BLaER1 (cell line): ENCODE data around the gene EMILIN1.

Experiments used
- H3K27ac ChIP-seq: shearing (Covaris generic); formaldehyde crosslinking; 2 replicates; pipeline ENCODE4 v1.8.1; 2022
- H3K27me3 ChIP-seq: shearing (Covaris generic); formaldehyde crosslinking; 2 replicates; pipeline ENCODE4 v1.8.1; 2022
- H3K36me3 ChIP-seq: shearing (Covaris generic); formaldehyde crosslinking; 2 replicates; pipeline ENCODE4 v1.8.1; 2022
- H3K4me1 ChIP-seq: shearing (Covaris generic); formaldehyde crosslinking; 2 replicates; pipeline ENCODE4 v1.8.1; 2022
- H3K4me2 ChIP-seq: shearing (Covaris generic); formaldehyde crosslinking; 2 replicates; pipeline ENCODE4 v1.8.1; 2022
- H3K4me3 ChIP-seq: shearing (Covaris generic); formaldehyde crosslinking; 2 replicates; pipeline ENCODE4 v1.8.1; 2022
- H3K9ac ChIP-seq: shearing (Covaris generic); formaldehyde crosslinking; 2 replicates; pipeline ENCODE4 v1.8.1; 2022
- H3K9me3 ChIP-seq: shearing (Covaris generic); formaldehyde crosslinking; 2 replicates; pipeline ENCODE4 v1.8.1; 2022
- H4K20me1 ChIP-seq: shearing (Covaris generic); formaldehyde crosslinking; 2 replicates; pipeline ENCODE4 v1.8.1; 2022
- Cebpa-rat ChIP-seq: shearing (Covaris generic); IDR thresholded peaks from 2 replicates; pipeline ENCODE4 v1.8.1; 2022

Gene EMILIN1

DNA sequence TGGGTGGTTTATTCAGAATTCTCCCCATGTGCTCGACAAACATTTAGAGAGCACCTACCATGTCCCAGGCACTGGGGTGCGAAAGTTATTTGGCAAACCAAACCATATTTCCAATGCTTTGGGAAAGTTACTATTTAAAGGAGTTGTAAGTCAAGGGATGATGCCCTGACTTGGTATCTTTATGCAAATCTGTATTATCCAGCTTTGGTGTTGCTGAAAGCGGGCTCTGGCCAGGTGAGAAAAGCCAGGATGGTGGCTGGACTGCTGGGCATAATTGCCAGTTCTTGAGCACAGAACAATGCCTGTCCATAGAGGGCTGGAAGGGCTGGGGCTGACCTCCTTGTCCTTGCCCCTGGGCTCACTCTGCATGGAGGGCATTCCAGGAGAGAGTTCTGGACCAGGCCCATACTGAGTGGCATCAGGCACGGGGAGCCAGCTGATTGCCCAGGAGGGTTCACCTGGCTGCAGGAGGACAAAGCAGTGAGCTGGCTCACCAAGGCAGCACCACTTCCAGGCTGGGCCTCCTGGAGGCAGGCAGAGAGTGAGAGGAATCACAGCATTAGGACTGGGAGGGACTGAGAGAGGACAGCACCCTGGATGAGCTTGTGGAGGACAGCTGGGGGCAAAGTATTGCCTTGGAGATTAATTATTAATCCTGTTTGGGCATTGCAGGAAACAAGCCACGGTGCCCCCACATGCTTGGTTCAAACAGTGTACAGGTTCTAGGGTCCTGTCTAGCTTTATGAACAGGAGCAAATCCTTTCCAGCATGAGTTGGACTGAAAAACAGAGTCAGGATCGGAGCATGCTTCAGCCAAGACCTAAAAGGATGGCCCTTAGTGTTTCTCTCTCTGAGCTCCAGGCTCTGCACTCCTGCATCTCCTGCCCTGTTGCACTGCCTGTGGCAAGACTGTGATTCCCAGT is 15.3 kb downstream of the EMILIN1 start:
- no peak overlapping the region for H3K4me2 ChIP-seq
- no peak overlapping the region for H3K4me3 ChIP-seq
- no peak overlapping the region for H3K9ac ChIP-seq

DNA sequence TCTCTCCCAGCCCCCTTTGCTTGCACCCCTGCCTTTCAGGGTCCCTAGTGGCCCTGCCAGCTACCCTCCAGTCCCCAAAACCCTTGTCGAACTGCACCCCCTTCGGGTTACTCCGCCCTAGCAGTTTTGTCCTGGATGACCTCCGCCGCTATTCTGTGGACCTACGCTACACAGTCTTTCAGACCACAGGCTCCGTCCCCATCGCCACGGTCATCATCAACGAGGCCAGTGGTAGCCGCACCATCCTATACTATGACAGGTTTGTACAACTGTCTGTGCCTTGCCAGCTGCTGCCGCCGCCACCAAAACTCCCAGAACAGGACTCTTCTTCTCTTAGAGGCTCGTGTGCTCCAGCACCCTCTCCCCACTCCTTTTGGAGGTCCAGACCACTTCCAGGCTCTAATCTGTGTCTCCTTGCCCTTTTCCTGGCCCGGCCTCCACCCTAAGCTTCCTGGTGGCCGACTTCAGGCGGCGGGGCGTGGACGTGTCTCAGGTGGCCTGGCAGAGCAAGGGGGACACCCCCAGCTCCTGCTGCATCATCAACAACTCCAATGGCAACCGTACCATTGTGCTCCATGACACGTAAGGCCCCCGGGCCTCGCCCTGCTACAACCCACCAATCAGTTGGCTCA is 16.1 kb downstream of the EMILIN1 start:
- Histone ChIP-seq H3K9ac (no peak overlapping the region), H3K4me3 (no peak overlapping the region), H3K9me3 (no peaks in the 10 kb centered on the region), H3K27ac (no peak overlapping the region), H3K27me3 (no peaks in the 10 kb centered on the region), H4K20me1 (no peaks in the 10 kb centered on the region), H3K36me3 (no peaks in the 10 kb centered on the region; the same call in 1 of the 2 replicates), H3K4me2 (no peak overlapping the region), H3K4me1 (peaks cover 50% of the 10 kb centered on the region)
- no peak for TF ChIP-seq Cebpa-rat

More for the DNA sequence above, 15.3 kb downstream of the EMILIN1 start:
- no peaks in the 10 kb centered on the region for H3K27me3 ChIP-seq
- H3K36me3 ChIP-seq, result no peaks in the 10 kb centered on the region; the same call in 1 of the 2 replicates
- H4K20me1 ChIP-seq, result no peaks in the 10 kb centered on the region
- H3K9me3 ChIP-seq, result no peaks in the 10 kb centered on the region
- peaks cover 50% of the 10 kb centered on the region for H3K4me1 ChIP-seq
- no peak for TF ChIP-seq Cebpa-rat
- no peak overlapping the region for H3K27ac ChIP-seq

DNA sequence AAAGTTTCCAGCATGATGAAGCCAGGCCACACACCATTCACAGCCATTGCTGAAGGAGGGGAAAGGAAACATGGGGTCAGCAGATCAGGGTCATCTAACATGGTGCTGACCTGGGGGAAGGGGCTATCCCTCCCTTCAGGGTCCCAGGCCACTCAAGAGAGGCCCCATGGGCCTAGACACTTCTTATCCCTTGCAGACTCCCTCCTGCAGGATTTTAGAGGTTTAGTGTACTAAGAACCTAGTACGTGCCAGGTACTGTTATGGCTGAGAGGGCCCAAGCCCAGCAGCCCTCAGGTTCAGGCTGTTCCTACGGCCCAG is 17.0 kb downstream of the EMILIN1 start:
- Histone ChIP-seq H3K9me3 (no peaks in the 10 kb centered on the region), H4K20me1 (no peaks in the 10 kb centered on the region), H3K36me3 (no peaks in the 10 kb centered on the region; the same call in 1 of the 2 replicates), H3K27me3 (no peaks in the 10 kb centered on the region), H3K4me3 (no peak overlapping the region), H3K4me2 (no peak overlapping the region), H3K4me1 (peaks cover 43% of the 10 kb centered on the region), H3K27ac (no peak overlapping the region), H3K9ac (no peak overlapping the region)
- no peak for TF ChIP-seq Cebpa-rat

DNA sequence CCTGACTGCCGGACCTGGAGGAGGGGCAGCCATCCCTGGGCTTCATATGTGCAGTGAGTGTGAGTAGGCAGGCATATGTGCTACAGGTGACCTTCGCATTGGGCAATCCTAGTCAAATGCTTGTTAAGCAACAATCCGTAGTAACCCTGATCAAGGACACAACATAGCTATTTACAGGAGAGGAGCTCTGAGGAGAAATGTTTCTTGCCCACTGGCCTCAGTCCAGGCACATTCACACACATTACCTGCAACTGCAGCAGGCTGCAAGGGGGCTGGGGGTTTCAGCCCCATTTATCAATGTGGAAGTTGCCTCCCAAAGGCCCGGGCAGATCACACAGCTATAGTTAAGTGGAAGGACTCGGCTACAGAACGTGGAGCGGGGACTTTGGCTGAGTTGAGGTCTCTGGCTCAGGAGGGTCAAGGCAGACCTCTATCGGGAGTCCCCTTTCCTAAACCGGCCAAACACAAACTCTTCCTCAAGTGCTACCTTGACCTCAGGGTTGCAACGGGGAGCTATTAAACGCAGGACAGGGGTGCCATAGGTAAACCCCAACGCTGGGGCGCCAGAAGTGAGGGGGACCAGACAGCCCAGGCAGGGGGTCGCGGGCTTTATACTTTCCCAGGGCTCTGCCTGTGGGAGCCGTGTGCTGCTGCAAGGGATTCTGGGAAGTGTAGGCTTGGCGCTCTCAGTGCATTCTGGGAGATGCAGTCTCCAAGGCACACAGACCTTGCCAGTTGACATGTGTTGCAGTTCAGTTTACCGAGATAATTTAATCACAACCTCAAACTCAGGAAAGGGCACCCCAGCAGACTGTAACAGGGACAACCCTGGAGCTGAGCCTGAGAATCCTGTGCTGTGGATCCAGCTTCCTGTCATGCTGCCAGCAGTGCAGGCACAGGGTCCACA is 17.6 kb downstream of the EMILIN1 start:
- Histone ChIP-seq H3K9ac (no peak overlapping the region), H3K9me3 (no peaks in the 10 kb centered on the region), H3K27ac (no peak overlapping the region), H4K20me1 (no peaks in the 10 kb centered on the region), H3K27me3 (no peaks in the 10 kb centered on the region), H3K4me3 (no peak overlapping the region), H3K4me1 (peaks cover 37% of the 10 kb centered on the region), H3K36me3 (no peaks in the 10 kb centered on the region; the same call in 1 of the 2 replicates), H3K4me2 (peak overlapping the region; percentile 68)
- TF ChIP-seq Cebpa-rat, result no peak

DNA sequence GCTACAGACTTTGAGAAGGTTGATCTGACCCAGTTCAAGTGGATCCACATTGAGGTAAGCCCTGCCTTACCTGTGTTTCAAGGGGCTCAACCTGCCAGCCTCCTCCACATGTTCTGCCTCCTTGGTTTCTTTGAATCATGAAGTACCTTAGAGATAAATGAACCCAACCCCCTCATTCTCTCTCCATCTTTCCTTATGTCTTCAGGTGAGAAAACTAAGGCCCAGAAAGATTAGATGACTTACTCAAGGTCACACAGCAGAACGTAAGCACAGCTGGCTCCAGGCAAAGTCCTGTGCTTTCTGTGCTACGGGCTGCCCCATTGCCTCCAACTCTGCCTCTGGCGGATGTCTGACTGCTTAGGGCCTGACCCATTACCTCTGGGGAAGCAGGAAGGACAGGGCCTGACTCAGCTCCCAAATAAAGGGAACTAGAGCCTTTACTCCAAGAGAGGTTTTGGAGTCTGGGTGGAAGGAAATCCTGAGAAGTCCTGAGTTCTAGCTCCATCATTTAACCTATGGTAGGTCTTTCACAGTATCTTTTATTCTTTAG is 18.4 kb downstream of the EMILIN1 start:
- H3K27ac ChIP-seq, result no peak overlapping the region
- no peak overlapping the region for H3K4me3 ChIP-seq
- no peaks in the 10 kb centered on the region; the same call in 1 of the 2 replicates for H3K36me3 ChIP-seq
- no peaks in the 10 kb centered on the region for H3K27me3 ChIP-seq
- TF ChIP-seq Cebpa-rat, result no peak
- H3K4me1 ChIP-seq, result peaks cover 36% of the 10 kb centered on the region
- no peaks in the 10 kb centered on the region for H3K9me3 ChIP-seq
- peak overlapping the region; percentile 68 for H3K4me2 ChIP-seq
- no peaks in the 10 kb centered on the region for H4K20me1 ChIP-seq
- H3K9ac ChIP-seq, result no peak overlapping the region

DNA sequence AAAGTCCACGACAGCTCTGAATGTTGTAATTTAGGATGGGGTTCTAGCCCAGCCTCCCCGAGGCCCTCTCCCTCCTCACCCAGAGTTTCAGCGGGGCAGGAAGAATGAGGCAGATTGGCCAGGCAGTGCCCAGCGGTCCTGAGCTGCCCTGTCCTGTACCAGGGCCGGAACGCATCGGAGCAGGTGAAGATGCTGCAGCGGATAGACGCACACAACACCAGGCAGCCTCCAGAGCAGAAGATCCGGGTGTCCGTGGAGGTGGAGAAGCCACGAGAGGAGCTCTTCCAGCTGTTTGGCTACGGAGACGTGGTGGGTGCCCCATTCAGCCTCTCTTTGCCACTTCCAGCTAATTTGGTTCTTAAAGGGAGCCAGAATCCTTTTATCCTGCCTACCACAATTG is 18.9 kb downstream of the EMILIN1 start:
- Histone ChIP-seq H3K9ac (no peak overlapping the region), H3K4me1 (peaks cover 30% of the 10 kb centered on the region), H3K27me3 (no peaks in the 10 kb centered on the region), H3K36me3 (no peaks in the 10 kb centered on the region; the same call in 1 of the 2 replicates), H3K4me2 (no peak overlapping the region), H3K4me3 (no peak overlapping the region), H3K9me3 (no peaks in the 10 kb centered on the region), H4K20me1 (no peaks in the 10 kb centered on the region), H3K27ac (no peak overlapping the region)
- TF ChIP-seq Cebpa-rat, result no peak

DNA sequence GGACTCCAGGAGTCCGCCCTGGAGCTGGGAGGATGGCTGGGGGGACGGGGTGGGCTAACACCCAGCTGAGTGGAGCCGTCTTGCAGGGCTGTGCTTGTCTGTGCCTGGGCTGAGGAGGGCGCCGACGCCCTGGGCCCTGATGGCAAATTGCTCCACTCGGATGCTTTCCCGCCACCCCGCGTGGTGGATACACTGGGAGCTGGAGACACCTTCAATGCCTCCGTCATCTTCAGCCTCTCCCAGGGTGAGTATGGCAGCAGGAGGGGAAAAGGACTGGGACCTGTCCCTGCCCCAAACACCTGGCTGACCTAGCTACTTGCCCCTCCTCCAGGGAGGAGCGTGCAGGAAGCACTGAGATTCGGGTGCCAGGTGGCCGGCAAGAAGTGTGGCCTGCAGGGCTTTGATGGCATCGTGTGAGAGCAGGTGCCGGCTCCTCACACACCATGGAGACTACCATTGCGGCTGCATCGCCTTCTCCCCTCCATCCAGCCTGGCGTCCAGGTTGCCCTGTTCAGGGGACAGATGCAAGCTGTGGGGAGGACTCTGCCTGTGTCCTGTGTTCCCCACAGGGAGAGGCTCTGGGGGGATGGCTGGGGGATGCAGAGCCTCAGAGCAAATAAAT is 21.0 kb downstream of the EMILIN1 start:
- Histone ChIP-seq H3K27me3 (no peaks in the 10 kb centered on the region), H3K36me3 (no peaks in the 10 kb centered on the region; the same call in 1 of the 2 replicates), H4K20me1 (no peaks in the 10 kb centered on the region), H3K9me3 (no peaks in the 10 kb centered on the region), H3K9ac (no peak overlapping the region), H3K27ac (peak overlapping the region; percentile 10; the same call in 1 of the 2 replicates), H3K4me2 (peak overlapping the region; percentile 61), H3K4me1 (peaks cover 23% of the 10 kb centered on the region), H3K4me3 (no peak overlapping the region)
- TF ChIP-seq Cebpa-rat, result no peak

DNA sequence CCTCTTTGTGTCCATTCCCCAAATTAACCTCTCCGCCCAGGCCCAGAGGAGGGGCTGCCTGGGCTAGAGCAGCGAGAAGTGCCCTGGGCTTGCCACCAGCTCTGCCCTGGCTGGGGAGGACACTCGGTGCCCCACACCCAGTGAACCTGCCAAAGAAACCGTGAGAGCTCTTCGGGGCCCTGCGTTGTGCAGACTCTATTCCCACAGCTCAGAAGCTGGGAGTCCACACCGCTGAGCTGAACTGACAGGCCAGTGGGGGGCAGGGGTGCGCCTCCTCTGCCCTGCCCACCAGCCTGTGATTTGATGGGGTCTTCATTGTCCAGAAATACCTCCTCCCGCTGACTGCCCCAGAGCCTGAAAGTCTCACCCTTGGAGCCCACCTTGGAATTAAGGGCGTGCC is 21.6 kb downstream of the EMILIN1 start:
- Histone ChIP-seq H4K20me1 (no peaks in the 10 kb centered on the region), H3K9me3 (no peaks in the 10 kb centered on the region), H3K4me2 (no peak overlapping the region), H3K27me3 (no peaks in the 10 kb centered on the region), H3K9ac (no peak overlapping the region), H3K4me3 (no peak overlapping the region), H3K36me3 (no peaks in the 10 kb centered on the region), H3K27ac (no peak overlapping the region), H3K4me1 (peaks cover 23% of the 10 kb centered on the region)
- no peak for TF ChIP-seq Cebpa-rat

DNA sequence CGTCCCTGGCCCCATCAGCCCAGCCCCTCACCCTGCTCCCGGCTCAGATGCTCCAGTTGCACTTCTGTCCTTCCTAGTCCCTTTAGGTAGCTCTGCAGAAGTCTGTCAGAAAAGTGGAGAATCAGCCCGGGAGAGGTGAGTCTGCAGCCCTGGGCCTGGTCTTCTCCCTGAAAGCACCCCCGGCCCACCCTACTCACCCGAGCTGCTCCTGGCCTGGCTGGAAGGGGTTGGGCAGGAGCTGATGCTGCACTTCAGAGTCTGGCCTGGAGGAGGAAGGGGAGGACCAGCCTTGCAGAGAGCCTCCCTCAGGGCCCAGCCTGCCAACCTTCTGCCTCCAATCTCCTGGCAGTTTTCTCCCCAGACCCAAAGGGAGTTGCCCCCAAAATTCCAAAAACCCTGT is 23.9 kb downstream of the EMILIN1 start:
- Histone ChIP-seq H3K4me1 (peaks cover 27% of the 10 kb centered on the region), H3K36me3 (no peaks in the 10 kb centered on the region), H3K9ac (no peak overlapping the region), H3K4me2 (no peak overlapping the region), H3K27me3 (no peaks in the 10 kb centered on the region), H4K20me1 (no peaks in the 10 kb centered on the region), H3K9me3 (no peaks in the 10 kb centered on the region), H3K4me3 (no peak overlapping the region), H3K27ac (no peak overlapping the region)
- no peak for TF ChIP-seq Cebpa-rat
